Measurements from ENCODE around the gene LMNTD1.
"Not testable (repeated sequence)": the region's sequence is repeated elsewhere in the genome, so short reads cannot be mapped to it uniquely, and the experiment has no call there.

Gene LMNTD1

GRCh38 chr12:25598956-25599355, 45.9 kb upstream of the LMNTD1 start (continued):
- TF ChIP-seq ZNF394 (tag by site-specific recombination; IDR thresholded peaks at IDR 0.05; ENCODE audit: borderline replicate concordance), result no peak
- no peak for TF ChIP-seq ZNF837 (tag by site-specific recombination; IDR thresholded peaks at IDR 0.05)

DNA sequence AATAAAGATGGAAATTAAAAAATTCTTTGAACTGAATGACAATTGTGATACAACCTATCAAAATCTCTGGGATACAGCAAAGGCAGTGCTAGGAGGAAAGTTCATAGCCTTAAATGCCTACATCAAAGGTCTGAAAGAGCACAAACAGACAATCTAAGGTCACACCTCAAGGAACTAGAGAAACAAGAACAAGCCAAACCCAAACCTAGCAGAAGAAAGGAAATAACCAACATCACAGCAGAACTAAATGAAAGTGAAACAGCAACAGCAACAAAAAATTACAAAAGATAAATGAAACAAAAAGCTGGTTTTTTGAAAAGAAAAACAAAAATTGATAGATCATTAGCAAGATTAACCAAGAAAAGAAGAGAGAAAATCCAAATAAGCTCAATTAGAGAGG, 42.4 kb upstream of the LMNTD1 start:
- POLR2A ChIA-PET; CTCF ChIA-PET; H3K9me3 ChIP-seq (ENCODE audit: control insufficient read depth, insufficient read depth, low read depth, low read length); H3K27ac ChIP-seq (ENCODE audit: extremely low read depth, low read depth, low read length); H3K4me3 ChIP-seq (ENCODE audit: low read depth, low read length); H3K36me3 ChIP-seq (ENCODE audit: control insufficient read depth in 2 of 2, insufficient read depth in 1 of 2, low read length in 2 of 2); H3K4me1 ChIP-seq (ENCODE audit: control insufficient read depth, insufficient read depth, low read length): not testable (repeated sequence)

GRCh38 chr12:25594376-25594775, 41.3 kb upstream of the LMNTD1 start:
- no peak for TF ChIP-seq ZNF366 (tag by site-specific recombination; conservative IDR thresholded peaks at IDR 0.05)
- no peak for TF ChIP-seq ZNF426 (tag by site-specific recombination; IDR thresholded peaks at IDR 0.05)
- TF ChIP-seq ZNF571 (tag by site-specific recombination; IDR thresholded peaks at IDR 0.05), result no peak
- no peak for TF ChIP-seq PATZ1 (tag by site-specific recombination; IDR thresholded peaks at IDR 0.05)
- TF ChIP-seq ZNF354C (tag by site-specific recombination; IDR thresholded peaks at IDR 0.05; ENCODE audit: borderline replicate concordance, low read depth), result no peak
- no peak for TF ChIP-seq ZNF555 (tag by site-specific recombination; conservative IDR thresholded peaks at IDR 0.05)
- TF ChIP-seq, protein P1, sequence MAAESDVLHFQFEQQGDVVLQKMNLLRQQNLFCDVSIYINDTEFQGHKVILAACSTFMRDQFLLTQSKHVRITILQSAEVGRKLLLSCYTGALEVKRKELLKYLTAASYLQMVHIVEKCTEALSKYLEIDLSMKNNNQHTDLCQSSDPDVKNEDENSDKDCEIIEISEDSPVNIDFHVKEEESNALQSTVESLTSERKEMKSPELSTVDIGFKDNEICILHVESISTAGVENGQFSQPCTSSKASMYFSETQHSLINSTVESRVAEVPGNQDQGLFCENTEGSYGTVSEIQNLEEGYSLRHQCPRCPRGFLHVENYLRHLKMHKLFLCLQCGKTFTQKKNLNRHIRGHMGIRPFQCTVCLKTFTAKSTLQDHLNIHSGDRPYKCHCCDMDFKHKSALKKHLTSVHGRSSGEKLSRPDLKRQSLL (tag by site-specific recombination; IDR thresholded peaks at IDR 0.05), result no peak
- no peak for TF ChIP-seq TRIM28 (IDR thresholded peaks at IDR 0.05; ENCODE audit: borderline replicate concordance, low read length)
- no peak for TF ChIP-seq ZNF114 (tag by site-specific recombination; IDR thresholded peaks at IDR 0.05)
- TF ChIP-seq ZFP37 (tag by site-specific recombination; IDR thresholded peaks at IDR 0.05), result no peak
- no peak for TF ChIP-seq BCL11A (tag by site-specific recombination; IDR thresholded peaks at IDR 0.05; ENCODE audit: low read depth)
- TF ChIP-seq, protein P2, sequence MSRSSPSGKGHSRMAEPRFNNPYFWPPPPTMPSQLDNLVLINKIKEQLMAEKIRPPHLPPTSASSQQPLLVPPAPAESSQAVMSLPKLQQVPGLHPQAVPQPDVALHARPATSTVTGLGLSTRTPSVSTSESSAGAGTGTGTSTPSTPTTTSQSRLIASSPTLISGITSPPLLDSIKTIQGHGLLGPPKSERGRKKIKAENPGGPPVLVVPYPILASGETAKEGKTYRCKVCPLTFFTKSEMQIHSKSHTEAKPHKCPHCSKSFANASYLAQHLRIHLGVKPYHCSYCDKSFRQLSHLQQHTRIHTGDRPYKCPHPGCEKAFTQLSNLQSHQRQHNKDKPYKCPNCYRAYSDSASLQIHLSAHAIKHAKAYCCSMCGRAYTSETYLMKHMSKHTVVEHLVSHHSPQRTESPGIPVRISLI (tag by site-specific recombination; IDR thresholded peaks at IDR 0.05), result no peak
- TF ChIP-seq ZBTB44 (tag by site-specific recombination; IDR thresholded peaks at IDR 0.05), result no peak
- no peak for TF ChIP-seq SP3 (tag by site-specific recombination; IDR thresholded peaks at IDR 0.05)
- no peak for TF ChIP-seq ZNF112 (tag by site-specific recombination; IDR thresholded peaks at IDR 0.05)
- no peak for TF ChIP-seq SETDB1 (IDR thresholded peaks at IDR 0.05; ENCODE audit: insufficient read length, low read length)
- TF ChIP-seq ZNF133 (tag by site-specific recombination; IDR thresholded peaks at IDR 0.05), result no peak
- TF ChIP-seq, protein P3, sequence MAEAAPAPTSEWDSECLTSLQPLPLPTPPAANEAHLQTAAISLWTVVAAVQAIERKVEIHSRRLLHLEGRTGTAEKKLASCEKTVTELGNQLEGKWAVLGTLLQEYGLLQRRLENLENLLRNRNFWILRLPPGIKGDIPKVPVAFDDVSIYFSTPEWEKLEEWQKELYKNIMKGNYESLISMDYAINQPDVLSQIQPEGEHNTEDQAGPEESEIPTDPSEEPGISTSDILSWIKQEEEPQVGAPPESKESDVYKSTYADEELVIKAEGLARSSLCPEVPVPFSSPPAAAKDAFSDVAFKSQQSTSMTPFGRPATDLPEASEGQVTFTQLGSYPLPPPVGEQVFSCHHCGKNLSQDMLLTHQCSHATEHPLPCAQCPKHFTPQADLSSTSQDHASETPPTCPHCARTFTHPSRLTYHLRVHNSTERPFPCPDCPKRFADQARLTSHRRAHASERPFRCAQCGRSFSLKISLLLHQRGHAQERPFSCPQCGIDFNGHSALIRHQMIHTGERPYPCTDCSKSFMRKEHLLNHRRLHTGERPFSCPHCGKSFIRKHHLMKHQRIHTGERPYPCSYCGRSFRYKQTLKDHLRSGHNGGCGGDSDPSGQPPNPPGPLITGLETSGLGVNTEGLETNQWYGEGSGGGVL (tag by site-specific recombination; IDR thresholded peaks at IDR 0.05), result no peak
- no peak for TF ChIP-seq KLF1 (tag by site-specific recombination; IDR thresholded peaks at IDR 0.05)
- Histone ChIP-seq H3K9me3 (ENCODE audit: control insufficient read depth, insufficient read depth, low read depth, low read length) (no peaks in the 10 kb centered on the region), H3K4me1 (ENCODE audit: control insufficient read depth, insufficient read depth, low read length) (no peaks in the 10 kb centered on the region; the same call in 1 of the 2 replicates), H3K27ac (ENCODE audit: extremely low read depth, low read depth, low read length) (no peak overlapping the region), H3K36me3 (ENCODE audit: control insufficient read depth in 2 of 2, insufficient read depth in 1 of 2, low read length in 2 of 2) (no peaks in the 10 kb centered on the region), H3K4me3 (ENCODE audit: low read depth, low read length) (no peak overlapping the region)
- ChIA-PET CTCF (interaction anchor here (0.6 kb wide), 2 partner anchors 312 to 498 kb away, joined by 3 read pairs; no protein-coding TSS in a partner anchor), POLR2A (interaction anchor here (0.6 to 0.7 kb wide), 2 partner anchors 207 to 642 kb away, joined by 3 to 5 read pairs; no protein-coding TSS in a partner anchor)
